H4 (cell line): ENCODE data around the gene RELL1. TPM values are rescaled to one million over a fixed set of nuclear protein-coding genes. Genes with fewer than 3 reads are reported as not detected.
A peak's percentile ranks its signal among the peaks of the same experiment; 100 is the strongest.

Experiments
- DNase-seq: peaks from one replicate; pipeline ENCODE4 v3.0.0-alpha.2; 2015; ENCODE audit warnings: low spot score
- total RNA-seq: library from RNA; depleted of rRNA; stranded (reverse); fragments of >200 nt; shearing (Covaris generic); gene quantifications from 2 replicates; pipeline ENCODE4 v1.2.3, GENCODE V29; 2014

The RELL1 gene
- total RNA-seq, 1 experiment from 2014 or later: 46.0 TPM

- DNase-seq: peak; percentile 90
Measured at GRCh38 chr4:37666625-37667071, 19.5 kb downstream of the RELL1 start.

GRCh38 chr4:37665333-37666320 lies 20.5 kb downstream of the RELL1 start:
- DNase-seq: no peak

GRCh38 chr4:37664696-37665095 lies 21.5 kb downstream of the RELL1 start:
- DNase-seq: no peak

DNA sequence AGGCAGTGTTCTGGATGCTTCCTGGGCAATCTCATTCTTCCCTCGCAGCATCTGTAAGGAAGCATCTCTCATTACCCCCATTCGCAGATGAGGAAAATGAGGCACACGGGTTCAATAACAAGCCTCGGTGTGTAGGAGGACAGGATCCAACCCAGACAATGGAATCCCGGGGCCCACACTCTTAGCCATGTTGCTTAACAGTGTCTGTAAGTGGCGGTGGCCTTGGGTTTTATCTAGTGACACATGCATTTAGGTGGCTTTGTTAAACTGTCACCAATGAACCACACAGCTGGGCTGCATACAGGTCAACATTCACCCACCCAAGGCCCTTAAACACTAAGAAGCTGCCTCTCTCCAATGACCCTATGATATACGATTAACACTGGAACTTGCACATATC lies 22.6 kb downstream of the RELL1 start:
- DNase-seq: no peak

GRCh38 chr4:37662861-37663390 lies 23.2 kb downstream of the RELL1 start:
- DNase-seq: no peak

DNA sequence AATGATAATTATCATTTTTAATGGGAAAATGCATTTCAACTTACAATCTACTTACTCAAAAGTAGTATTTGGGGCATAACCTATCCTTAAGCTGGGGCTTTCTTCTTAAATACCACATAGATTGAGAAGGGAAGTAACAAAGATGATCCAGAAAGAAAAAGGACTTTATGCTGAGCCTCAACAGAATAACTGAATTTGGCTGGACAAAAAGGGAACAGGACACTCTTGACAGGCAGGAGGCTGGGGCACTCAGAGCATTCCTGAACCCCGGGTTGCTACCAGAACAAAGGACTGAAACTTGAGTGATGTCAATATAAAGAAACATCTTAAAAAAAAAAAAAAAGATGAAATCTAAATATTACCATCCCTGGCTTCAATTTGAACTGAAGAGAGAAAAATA lies 23.9 kb downstream of the RELL1 start:
- no peak for DNase-seq

- no peak for DNase-seq
Measured at GRCh38 chr4:37661772-37662171, 24.4 kb downstream of the RELL1 start.

DNA sequence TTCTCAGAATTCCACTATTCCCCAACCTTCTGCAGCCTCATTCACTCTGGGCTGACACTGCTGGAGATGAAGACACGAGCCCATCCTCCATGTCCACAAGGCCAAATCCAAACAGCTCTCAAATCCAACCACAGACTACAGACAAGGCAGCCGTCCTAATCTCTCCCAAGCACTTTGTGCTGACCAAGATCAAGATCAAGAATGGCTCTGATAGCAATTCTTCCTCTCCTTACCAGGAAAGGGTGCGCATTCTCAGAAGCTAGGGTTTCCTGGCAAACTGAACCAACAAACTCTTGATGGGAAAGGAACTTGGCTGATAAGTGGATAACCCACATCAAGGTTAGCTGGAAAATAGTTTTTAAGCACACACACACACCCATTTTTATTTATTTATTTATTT lies 26.5 kb downstream of the RELL1 start:
- no peak for DNase-seq

DNA sequence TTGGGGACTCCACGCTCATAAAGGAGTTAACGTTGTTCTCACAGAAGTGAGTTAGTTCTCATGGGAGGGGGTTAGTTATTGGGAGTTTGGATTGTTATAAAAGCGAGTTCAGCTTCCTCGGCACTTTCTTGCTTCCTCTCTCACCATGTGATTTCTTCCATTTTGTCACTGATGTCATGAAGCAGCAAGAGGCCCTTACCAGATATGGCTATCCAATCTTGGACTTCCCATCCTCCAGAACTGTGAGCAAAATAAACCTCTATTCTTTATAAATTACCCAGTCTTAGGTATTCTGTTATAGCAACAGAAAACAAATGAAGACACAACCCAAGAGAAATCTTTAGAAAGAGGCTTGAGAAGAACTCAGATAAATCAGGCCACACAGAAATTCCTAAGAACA lies 29.5 kb downstream of the RELL1 start:
- no peak for DNase-seq

DNA sequence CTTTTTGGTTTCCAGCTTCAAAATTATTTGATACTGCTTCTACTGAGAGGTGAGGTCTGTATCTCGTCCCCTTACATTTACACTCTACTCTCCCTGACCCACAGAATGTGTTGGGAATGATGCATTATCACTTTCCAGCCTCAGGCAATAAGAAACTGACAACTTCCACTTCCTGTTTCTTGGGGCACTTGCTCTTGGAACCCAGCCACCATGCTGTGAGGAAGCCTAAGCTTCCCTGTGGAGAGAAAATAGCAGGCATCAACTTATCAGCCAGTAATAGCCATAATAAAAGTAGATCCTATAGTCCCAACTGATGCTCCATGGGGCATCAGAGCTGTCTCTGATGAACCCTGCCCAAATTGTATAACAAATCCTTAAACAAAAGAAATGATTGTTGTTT lies 32.6 kb downstream of the RELL1 start:
- DNase-seq: no peak

DNA sequence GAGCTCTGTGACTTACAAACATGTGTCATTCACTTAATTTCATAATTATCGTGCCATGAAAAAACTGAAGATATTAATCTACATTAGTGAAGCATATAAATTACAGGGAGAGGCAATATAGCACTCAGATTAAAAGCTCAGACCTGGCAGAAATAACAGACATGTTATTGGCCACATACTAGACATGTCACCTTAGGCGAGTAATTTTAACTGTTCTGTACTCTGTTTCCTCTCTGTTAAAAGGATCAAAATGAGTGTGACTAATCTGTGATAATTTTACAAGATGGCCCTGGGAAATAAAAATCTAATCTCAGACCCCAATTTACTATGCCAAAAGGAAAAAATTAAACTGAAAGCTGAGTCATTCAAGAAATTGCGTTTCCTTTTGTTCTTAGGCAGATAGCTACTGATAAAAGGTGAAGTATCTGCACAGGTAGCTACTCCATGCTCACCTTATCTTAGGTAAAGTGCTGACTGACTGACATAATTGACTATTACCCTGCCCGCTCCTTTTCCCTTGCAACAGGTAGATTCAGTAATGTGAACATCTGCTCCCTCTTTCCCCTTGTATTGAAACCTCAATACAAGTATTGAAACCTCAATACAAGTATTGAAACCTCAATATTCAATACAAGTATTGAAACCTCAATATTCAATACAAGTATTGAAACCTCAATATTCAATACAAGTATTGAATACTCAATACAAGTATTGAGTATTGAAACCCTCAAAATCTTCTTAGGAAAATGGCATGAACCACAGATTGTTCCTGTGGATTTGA lies 33.2 kb downstream of the RELL1 start:
- no peak for DNase-seq

- no peak for DNase-seq
Measured at GRCh38 chr4:37651781-37652377, 34.3 kb downstream of the RELL1 start.

- DNase-seq: no peak
Measured at GRCh38 chr4:37650481-37650880, 35.7 kb downstream of the RELL1 start.

- no peak for DNase-seq
Measured at GRCh38 chr4:37649268-37649667, 36.9 kb downstream of the RELL1 start.

- DNase-seq: peak; percentile 95
Measured at GRCh38 chr4:37648084-37648817, 37.9 kb downstream of the RELL1 start.

- no peak for DNase-seq
Measured at GRCh38 chr4:37646247-37646646, 39.9 kb downstream of the RELL1 start.

DNA sequence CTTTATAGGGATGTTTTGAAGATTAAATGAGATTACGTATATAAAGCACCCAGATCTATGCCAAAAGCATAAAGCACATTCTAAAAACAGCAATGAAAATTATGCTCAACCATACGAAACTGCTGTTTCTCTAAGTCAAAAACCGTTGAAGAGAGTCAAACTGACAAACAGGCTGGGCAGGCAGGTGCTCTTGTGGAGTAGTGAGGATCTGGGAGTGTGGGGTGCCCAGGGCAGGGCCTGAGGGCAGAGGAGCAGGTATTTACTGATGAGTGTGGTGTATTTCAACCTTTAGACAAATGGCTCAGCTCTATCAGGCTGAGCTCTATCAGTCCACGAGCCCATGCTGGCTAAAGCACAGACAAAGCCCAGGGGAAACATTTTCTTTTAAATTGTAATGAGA lies 40.4 kb downstream of the RELL1 start:
- DNase-seq: no peak

- no peak for DNase-seq
Measured at GRCh38 chr4:37644962-37645361, 41.2 kb downstream of the RELL1 start.

- DNase-seq: no peak
Measured at GRCh38 chr4:37641886-37642849, 44.0 kb downstream of the RELL1 start.

GRCh38 chr4:37641352-37641751 lies 44.8 kb downstream of the RELL1 start:
- no peak for DNase-seq
